HG03520 (cell line): ENCODE data around the gene MRFAP1.
A peak's percentile ranks its signal among the peaks of the same experiment; 100 is the strongest.

Source experiments
- ATAC-seq: cut with Tn5 transposase; IDR thresholded peaks from one replicate; pipeline ENCODE4 v1.9.1; 2021; ENCODE audit warnings: mild to moderate bottlenecking, moderate library complexity; ENCODE audit not compliant: unreplicated experiment

MRFAP1 gene

GRCh38 chr4:6688879-6689505 is 48.5 kb downstream of the MRFAP1 start:
- ATAC-seq, result peak; percentile 77

GRCh38 chr4:6689506-6689960 is 49.0 kb downstream of the MRFAP1 start:
- no peak for ATAC-seq
